HG02884 (cell line): ENCODE measurements around the gene TOP1.
"Not testable (repeated sequence)": the region's sequence is repeated elsewhere in the genome, so short reads cannot be mapped to it uniquely, and the experiment has no call there.

Source experiments
- ATAC-seq: cut with Tn5 transposase; IDR thresholded peaks from one replicate; pipeline ENCODE4 v1.9.1; 2021; ENCODE audit warnings: mild to moderate bottlenecking, moderate library complexity; ENCODE audit not compliant: unreplicated experiment

TOP1 gene

DNA sequence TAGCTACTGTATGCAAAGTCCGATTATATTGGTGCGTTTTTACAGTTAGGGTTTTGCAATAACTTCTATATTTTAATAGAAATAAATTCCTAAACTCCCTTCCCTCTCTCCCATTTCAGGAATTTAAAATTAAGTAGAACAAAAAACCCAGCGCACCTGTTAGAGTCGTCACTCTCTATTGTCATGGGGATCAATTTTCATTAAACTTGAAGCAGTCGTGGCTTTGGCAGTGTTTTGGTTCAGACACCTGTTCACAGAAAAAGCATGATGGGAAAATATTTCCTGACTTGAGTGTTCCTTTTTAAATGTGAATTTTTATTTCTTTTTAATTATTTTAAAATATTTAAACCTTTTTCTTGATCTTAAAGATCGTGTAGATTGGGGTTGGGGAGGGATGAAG is 95.0 kb downstream of the TOP1 start:
- ATAC-seq: no peak

DNA sequence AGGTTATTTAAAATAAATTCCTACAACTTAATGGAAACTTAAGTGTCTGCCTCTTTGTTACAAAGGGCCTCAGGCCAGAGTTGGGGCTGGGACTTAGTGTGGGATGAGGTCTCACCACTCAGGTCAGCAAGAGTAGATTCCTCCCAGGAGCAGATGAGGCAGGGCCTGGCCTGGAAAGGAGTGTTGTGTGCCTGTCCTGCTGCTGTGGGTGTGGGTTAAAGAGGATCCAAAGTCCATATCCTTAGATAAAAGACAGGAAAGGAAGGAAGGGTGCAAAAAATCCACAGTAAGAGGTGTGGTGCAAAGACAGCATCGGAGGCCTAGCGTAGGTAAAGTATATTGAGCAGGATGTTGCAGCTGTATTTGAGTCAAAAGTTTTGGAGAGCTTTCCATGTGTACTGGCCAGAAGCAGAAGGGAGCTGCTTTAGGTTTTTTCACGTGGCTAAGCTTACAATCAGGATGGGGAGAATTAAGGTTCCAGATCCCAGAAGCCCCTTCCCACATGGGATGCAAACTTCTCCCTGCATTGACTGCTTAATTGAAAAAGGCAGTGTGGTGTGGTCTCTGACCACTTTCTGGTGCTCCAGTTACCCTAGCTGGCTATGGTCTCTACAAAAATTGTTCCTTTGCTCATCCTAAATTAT is 96.0 kb downstream of the TOP1 start:
- no peak for ATAC-seq

DNA sequence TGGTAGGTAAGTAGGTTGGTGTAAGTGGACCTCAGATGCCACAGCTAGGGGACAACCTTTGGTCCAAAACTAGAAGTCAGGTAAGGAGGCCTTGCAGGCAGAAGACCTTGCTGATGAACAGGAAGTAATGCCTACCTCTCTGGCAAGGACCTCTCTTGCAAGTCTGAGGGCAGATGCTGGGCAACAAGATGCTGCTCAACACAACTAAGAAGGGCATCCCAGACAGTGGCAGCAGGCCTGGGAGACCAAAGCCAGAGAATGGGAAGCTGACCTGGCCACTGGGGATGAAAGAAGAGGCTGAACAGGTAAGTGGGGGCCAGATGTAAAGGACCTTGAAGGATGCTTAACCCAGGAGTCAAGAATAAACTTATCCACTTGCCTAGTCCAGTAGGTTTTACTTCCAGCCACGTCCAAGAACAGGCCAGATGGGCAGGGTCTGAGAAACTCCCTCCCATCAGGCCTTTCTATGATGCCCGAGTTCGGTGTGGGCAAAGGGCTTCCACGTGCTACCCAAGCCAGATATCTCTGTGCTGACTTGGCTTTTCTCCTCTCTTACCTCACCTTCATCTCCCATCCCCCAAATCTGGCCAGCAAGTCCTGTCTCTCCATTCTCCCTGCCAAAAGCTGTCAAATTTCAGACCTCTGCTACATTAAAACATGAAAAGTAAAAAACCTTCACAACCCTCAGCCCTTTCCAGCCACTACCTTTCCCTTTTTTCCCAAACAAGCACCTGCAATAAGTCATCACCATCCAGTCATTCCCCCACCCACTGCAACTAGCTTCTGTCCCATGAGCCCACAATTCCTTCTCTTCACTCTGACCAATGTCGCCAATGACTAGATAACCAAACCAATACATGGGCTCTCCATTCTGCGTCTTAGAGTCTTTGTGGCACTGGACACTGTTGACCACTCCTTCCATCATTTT is 97.2 kb downstream of the TOP1 start:
- no peak for ATAC-seq

DNA sequence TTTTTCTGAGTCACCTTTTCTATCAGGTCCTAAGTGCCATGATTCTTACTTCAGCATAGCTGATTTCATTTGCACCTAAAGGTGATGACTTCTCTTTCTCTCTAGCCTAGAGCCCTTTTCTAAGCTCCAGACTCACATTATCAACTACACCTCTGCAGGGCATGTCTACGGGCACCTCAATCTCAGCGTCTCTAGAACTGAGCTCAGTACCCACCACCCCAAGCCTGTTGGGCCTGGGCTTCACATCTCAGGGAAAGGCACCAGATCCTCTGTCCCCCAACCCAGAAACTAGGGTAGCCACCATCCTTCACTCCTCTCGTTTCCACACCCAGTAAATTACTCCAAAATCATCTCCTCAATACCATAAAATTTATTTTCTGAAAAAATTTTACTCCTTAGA is 98.1 kb downstream of the TOP1 start:
- ATAC-seq: no peak

DNA sequence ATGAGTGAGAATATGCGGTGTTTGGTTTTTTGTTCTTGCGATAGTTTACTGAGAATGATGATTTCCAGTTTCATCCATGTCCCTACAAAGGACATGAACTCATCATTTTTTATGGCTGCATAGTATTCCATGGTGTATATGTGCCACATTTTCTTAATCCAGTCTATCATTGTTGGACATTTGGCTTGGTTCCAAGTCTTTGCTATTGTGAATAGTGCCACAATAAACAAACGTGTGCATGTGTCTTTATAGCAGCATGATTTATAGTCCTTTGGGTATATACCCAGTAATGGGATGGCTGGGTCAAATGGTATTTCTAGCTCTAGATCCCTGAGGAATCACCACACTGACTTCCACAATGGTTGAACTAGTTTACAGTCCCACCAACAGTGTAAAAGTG is 99.7 kb downstream of the TOP1 start:
- ATAC-seq: not testable (repeated sequence)

DNA sequence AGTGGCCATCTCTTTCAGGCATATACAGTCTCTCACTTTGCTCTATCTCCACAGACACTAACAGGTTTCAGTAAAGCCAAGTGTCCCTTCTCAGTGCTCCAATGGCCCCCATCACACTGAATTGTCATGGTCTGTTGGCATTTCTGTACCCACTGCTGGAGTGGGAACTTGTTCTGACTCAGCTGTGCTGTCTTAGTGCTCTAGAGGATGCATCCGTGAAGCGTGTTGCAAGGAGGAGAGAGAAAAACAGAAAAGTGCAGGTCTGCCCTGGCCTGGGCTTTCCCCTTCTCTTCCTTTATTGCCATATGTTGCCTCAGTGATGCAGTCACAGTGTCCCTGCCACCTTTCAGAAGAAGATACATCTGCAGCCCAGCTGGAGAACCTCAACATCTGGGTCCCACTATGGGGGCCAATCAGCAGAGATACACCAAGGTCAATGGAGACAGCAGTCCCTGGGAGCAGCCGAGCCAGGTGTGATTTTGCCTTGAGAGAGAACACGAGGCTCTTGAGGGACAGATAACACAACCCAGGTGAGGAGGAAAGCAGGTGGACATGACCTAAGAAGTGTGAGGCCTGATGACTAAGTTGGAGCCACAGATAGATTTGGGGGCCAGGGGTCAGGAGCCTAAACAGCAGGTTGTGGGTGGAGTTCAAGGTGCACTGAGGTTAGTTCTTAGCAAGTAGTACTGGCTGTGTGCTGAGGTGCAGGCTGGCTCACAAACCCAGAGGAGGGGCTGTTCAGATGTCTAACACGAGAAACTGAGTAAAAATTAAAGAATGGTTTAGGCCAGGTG is 103.2 kb downstream of the TOP1 start:
- ATAC-seq: peak; percentile 47

DNA sequence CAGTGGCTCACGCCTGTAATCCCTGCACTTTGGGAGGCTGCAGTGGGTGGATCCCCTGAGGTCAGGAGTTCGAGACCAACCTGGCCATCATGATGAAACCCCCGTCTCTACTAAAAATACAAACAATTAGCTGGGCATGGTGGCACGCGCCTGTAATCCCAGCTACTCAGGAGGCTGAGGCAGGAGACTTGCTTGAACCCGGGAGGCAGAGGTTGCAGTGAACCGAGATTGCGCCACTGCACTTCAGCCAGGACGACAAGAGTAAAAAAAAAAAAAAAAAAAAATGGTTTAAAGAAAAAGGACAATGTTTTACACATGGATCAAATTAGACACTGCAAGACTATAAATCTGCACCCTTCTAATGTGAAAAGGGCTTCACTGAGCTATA is 103.8 kb downstream of the TOP1 start:
- ATAC-seq: not testable (repeated sequence)

DNA sequence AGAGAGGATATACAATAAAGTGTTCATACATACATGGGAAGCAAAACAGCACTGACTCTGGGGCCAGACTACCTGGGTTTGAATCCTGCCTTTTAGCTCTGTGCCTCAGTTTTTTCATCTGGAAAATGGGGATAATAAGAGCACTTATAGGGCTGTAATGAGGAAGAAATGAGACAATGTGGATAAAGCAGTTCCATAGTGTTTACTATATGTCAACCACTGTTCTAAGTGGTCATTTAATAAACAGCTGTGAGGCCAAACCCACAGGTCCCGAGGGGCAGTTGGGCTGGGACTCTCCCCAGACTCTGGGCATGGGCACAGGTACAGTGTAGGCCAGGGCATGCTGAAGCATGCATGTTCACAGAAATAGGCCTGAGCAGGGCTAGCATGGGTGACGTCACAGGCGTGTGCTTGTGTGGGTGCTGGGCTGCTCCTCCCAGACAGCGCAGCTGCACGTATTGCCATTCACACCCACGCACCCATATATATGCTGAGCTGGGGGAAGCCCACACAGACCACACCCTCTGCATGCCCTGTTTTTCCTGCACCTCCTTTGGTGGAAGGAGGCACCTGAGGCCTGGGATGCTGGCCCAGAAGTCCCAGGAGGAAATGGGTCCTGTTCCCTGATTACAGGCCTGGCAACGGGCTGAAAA is 105.2 kb downstream of the TOP1 start:
- peak; percentile 29 for ATAC-seq

DNA sequence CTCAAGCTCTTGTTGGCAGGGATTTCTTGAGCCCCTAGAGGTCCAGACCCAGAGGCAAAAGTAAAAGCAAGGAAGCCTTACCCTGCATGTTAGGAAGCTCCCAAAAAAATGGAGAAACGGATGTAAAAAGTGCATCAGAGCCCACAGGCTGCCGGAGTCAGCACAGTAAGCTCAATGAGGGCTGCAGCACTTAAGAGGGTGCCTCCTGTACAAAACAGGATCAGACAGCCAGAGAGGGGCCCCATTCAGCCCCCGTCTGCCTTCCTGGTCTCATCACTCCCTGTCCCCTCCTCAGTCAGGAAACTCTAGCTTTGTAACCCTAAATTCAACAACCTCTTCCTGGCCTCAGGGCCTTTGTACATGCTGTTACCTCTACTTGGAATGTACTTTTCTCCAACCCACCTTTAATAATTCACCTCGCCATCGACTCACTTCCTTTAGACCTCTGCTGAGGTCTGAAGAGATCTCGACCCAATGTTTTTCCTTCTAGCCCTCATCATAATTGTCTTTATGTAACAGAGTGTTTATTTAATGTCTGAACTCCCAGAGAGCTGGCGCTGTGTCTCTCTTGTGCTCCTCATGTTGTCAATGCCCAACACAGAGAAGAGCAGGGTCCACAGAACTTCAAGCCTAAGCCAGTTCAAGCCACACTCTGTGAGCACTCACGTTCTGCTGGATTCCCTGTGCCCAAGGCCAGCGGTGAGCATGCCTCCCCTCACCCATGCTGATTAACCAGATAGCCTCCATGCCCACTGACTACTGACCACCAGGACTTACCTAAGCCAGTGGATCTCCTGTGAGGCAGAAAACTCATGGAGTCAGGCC is 106.0 kb downstream of the TOP1 start:
- ATAC-seq: no peak

DNA sequence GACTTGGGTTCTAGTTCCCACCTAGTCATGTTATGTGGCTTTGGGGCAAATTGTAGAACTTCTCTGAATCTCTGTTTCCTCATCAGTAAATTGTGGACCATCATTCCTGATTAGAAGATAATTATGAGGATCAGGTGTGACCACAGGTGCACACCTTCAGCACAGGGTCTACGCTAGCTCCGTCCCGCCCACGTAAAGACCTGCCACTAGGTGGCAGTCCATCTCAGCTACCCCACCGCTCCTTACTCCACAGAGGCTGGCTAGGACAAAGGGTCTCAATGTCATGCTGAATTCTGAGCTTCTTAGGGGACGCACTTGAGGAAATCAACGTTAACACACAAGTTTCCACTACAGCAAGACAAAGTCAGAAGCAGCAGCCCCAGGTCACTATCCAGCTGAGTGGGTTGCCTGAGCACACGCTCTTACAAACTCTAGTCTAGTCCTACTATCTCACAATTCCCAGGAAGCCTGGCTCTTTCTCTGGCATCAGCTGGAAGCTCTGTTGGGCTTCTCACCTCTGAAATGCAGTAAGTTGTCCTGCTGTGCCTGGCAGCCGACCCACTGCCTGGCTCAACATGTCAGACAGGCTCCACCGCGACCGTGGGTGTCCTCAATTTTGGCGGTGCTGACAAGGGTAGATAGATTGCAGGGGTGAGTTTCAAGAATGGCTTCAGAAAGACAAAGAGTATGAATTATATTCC is 106.7 kb downstream of the TOP1 start:
- no peak for ATAC-seq

DNA sequence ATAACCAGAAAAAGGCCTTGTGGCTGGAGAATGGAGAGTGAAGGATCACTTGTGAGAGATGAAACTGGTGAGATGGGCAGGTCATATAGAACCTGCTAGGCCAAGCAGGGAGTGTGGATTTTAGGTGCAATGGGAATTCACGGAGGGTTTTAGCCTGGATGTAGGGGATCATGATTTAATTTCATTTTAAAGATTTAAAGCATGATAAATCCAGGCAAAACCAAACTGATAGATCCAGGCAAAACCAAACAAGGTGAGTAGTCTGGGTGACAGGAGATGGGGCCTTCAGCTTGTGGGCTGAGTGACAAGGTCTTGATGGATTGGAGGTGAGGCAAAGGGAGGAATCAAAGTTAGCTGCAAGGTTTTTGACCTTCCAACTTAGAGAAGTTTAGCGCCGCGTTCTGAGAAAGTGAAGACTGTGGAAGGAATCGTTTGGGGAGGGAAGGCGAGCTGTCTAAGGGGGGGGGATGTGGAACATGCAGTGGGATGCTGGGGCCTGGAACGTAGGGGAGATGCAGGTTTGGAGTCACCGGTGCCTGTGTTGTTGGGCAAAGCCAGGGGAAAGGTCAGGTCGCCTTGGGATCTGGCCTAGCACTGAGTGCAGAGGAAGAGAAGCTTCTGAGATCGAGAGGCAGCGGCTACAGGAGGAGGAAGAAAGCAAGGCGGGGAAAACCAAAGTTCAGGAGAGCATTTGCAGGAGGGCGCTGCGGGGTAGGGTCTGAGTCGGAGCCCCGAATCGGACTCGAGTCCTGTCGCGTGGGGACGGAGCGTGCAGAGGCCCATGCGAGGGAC is 107.5 kb downstream of the TOP1 start:
- no peak for ATAC-seq

DNA sequence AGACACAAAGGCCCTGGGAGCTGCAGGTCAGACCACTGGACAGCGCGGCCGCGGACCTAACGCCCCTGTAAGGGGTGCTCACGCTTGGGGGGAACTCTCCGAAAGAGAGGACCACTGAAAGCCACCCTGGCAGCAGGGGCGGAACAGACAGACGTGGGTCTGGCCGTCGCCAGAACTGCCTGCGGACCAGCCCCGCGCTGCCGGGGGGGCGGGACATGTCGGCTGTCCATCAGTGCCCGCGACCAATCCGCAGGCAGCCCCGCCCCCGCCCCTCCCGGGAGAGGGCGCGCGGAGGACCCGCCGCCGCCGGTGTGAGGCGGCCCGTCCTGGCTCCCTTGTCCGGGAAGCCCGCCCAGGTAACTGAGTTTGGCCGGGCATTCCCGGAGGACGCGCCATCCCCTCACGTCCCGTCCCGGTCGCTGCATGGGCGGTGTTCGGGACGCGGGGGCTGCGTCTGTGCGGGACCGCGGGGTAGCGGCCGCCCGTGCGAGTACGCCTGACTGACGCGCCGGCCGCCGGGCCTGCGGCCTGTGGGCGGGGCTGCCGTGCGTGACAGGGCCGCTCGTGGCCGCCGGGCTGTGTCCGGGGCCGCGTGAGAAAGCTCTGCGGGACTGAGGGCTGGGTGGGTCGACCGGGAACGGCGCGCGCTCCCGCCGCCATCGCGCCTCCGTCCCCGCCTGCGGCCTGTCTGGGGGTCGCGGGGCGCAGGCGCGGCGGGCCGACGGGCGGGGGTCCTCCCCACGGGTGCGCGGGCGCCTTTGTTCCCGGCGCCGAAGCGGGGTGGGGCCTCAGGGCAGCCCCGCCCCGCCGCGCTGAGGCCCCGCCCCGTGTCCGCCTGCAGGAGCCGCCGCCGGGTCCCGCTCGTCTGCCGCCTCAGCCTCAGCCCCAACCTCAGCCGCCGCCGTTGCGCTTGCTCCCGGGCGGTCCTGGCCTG is 108.3 kb downstream of the TOP1 start, which contains the start of gene PLCG1:
TSS of gene PLCG1 (plus strand) at position 864 of the 934 bp plus-strand sequence. CDS start 99 bp downstream, outside the sequence.
- peak; percentile 49 for ATAC-seq

DNA sequence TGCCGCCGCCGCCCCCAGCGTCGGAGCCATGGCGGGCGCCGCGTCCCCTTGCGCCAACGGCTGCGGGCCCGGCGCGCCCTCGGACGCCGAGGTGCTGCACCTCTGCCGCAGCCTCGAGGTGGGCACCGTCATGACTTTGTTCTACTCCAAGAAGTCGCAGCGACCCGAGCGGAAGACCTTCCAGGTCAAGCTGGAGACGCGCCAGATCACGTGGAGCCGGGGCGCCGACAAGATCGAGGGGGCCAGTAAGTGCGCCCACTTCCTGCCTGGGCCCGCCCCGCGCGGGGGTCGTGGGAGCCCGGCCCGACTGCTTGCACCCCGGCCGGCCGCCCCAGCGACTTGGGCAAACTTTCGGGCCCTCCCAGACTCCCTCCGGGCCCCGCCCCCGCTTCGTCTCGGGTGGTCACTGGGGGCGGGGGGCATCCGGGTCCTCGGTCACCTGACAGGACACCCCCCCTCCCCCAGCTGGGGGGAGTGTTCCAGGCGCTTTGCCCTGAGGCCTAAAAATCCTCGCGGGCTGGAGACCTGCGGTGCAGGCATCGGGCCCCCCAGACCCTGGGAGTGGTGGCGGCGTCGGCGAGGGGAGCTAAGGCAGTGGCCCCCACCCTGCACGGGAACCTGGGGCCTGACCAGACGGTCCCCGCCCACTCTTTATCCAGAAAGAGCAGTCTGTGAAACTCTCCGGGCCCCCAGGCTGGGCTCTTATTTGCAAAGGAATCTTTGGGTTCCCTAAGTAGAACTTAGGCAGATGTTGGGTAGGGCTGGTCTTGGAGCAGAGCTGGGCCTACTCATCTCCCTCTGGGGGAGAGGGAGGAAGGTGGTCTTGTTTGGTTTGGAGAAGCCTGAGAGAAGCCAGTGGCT is 109.2 kb downstream of the TOP1 start:
- ATAC-seq: peak; percentile 11

DNA sequence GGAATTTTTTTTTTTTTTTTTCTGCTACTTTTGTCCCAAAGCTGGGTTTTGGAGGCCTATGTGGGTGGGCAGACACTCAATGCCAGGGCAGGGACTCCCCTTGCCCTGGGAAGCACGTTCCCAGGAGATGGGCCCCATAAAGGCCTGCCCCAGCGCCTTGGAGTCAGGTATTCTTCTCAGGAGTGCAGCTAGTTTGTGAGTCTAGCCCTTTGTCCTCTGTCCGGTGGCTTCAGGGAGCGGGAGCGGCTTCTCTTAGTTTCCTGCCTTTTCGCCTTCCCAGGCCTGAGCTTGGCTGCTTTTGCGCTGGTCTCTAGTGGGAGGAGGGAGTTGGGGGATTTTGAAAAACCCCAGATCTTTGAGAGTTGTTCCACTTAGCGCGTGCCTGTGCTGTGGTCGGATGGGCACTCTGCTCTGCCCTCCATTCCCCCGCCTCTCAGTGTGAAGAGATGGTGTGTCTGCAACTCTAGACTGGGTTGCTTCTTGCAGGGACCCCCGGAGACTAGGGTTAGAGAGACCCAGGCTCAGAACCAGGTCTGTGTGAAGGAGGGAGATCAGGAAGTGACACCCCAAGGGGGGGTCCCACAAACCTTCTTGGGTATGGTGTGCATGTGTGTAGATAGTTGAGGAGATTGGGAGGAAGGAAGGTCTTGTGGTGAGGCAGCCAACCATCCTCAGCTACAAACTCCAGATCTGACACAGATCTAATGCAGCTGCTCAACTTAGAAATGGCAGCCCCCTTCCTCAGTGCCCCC is 110.0 kb downstream of the TOP1 start:
- ATAC-seq: no peak

DNA sequence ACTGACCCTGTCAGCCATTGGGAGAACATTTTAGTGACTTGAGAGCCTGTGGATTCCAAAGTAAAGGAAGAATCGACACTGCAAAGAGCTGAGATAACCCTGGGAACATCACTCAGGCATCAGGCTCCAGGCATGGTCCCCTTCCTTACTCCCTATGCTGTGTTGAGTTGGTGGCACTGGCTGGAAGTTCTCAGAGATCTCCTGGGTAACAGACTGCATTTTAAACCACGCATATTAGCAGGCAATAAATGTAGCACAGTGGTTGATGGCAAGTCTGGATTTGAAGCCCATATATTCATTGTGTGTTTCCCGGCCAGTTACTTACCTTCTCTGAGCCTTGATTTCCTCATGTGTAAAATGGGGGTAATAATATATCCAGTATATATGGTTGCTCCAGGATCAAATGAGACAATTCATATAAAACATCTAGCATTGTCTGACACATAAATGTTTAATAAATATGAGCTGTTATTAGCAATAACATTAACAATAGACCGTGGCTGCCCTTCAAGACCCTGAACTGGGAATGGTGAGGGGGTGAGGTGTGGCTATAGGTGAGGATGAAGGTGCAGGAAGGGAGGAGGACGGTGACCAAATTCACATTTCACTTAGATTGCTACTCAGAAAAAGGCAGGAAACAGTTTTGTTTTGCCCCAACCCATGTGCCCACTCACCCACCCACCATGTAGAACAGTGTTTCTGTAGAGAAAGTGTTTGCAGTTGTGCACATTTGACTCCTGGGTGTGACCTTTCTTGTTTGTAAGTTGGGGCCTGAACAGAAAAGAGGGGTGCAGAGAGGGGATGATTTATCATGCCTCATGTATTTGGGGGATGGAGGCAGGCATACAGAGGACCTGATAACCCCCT is 110.8 kb downstream of the TOP1 start:
- no peak for ATAC-seq
